Psoas muscle (tissue), 8 donors: ENCODE data around the gene ZNF177. TPM values are rescaled to one million over a fixed set of nuclear protein-coding genes. Genes with fewer than 3 reads are reported as not detected.
A peak's percentile ranks its signal among the peaks of the same experiment; 100 is the strongest.
"Not testable (repeated sequence)": the region's sequence is repeated elsewhere in the genome, so short reads cannot be mapped to it uniquely, and the experiment has no call there.

Source experiments
- ATAC-seq, 4 donors: fragments of 200-7000 bp; cut with Tn5 transposase; one replicate each; pipeline ENCODE4 v1.9.1; 2020; ENCODE audit warnings: moderate library complexity in 3 of 4, mild to moderate bottlenecking in 2 of 4
- DNase-seq, 2 donors: peaks; one replicate each; pipeline ENCODE4 v3.0.0-alpha.2; 2020
- H3K27ac ChIP-seq: fragments of 200-600 bp; one replicate; pipeline ENCODE4 v1.8.0; 2022
- H3K27me3 ChIP-seq, 3 donors: fragments of 200-600 bp in 1 of 3; one replicate each; pipeline versions ENCODE4 v1.6.1 to v1.8.0; 2013 to 2022; ENCODE audit warnings: low read length in 2 of 3, mild to moderate bottlenecking in 2 of 3, moderate library complexity in 1 of 3; ENCODE audit not compliant: insufficient read depth in 3 of 3
- H3K36me3 ChIP-seq, 2 donors: fragments of 200-600 bp in 1 of 2; one replicate each; pipeline versions ENCODE4 v1.6.1 to v1.8.0; 2013 to 2022; ENCODE audit warnings: low read depth in 1 of 2, mild to moderate bottlenecking in 1 of 2, moderate library complexity in 1 of 2; ENCODE audit not compliant: insufficient read depth in 1 of 2
- H3K4me1 ChIP-seq: fragments of 200-600 bp; one replicate; pipeline ENCODE4 v1.8.0; 2022
- H3K4me3 ChIP-seq: fragments of 200-600 bp; one replicate; pipeline ENCODE4 v1.8.0; 2022; ENCODE audit warnings: mild to moderate bottlenecking
- H3K9me3 ChIP-seq: fragments of 200-600 bp; one replicate; pipeline ENCODE4 v1.8.0; 2022
- CTCF ChIP-seq: fragments of 200-600 bp; IDR thresholded peaks from one replicate; pipeline ENCODE4 v1.8.0; 2022; ENCODE audit warnings: antibody characterized with exemption
- WGBS, 3 donors: extraction: QIAGEN DNeasy Blood & Tissue Kit; methylation state at CpG; one replicate each; pipeline versions ENCODE4 v1.1.6 to v1.1.7; 2013; 5-methylcytosine and 5-hydroxymethylcytosine counted together
- intact Hi-C, 2 donors: fragments of 100-400 bp; cut with DNase I; formaldehyde crosslinking; loops; one replicate each; pipeline versions ENCODE4 v1.11.0 to v1.14.2; 2022
- long read RNA-seq, 2 donors: library from polyadenylated mRNA; unstranded; transcript quantifications; one replicate each; pipeline ENCODE4 v2.0.0, GENCODE V29; 2021
- polyA plus RNA-seq, 3 donors: library from polyadenylated mRNA; stranded (reverse); fragments of 200-250 nt; gene quantifications; one replicate each; pipeline ENCODE4 v1.2.3, GENCODE V29; 2013
- total RNA-seq, 4 donors: library from RNA; stranded (reverse); fragmentation: NEBNext Ultra II Directional in 2 of 4; extraction: Animal tissue kit (Norgen Biotek cat#: 25700) in 2 of 4; gene quantifications; one replicate each; pipeline versions ENCODE4 v1.2.1 to v1.2.4, GENCODE V29; 2021 to 2023
- donor health status: healthy with polysubstance abuse.
- donor health status: DM: no; HTN: no; CAD: no; lungs with moderate emphysema.
- donor health status: Bipolar disorder and iron deficiency.
- donor health status: healthy.
- donor health status: DM: yes; HTN: yes; CAD: no.
- donor health status: DM: no; HTN: no; CAD: no.
- donor health status: DM: no; HTN: no; CAD: no.
- donor health status: DM: yes; HTN: yes; CAD: no.

Gene ZNF177
- total RNA-seq, result 1 to 10 TPM in 1 of 4 donors, under 1 TPM in 2, not detected in 1; 0.25 to 1.7 (median 0.34) TPM
- under 1 TPM; 0.17 to 0.33 (median 0.29) TPM for polyA plus RNA-seq
- long read RNA-seq, donor 1, result 0 reads
- long read RNA-seq, donor 2, result 0 reads

- H3K4me1 ChIP-seq, result no peaks in the 10 kb centered on the region
- H3K27me3 ChIP-seq, result peaks cover 0 to 2% (median 0%) of the 10 kb centered on the region in 3 donors
- WGBS, 3 donors, result 1 to 2% (median 1%) methylated on average over 25 to 28 of the region's 28 CpGs
- intact Hi-C loops, result no loop called here
- DNase-seq, result no peak
- ATAC-seq, result no peak
- H3K27ac ChIP-seq, result no peak within 1 kb of the TSS
- peak within 1 kb of the TSS; percentile 28 for H3K4me3 ChIP-seq
- H3K36me3 ChIP-seq, result no peaks in the 10 kb centered on the region
- peaks cover 35% of the 10 kb centered on the region for H3K9me3 ChIP-seq
- TF ChIP-seq CTCF, result no peak
These were observed at the start of gene ZNF177 for GRCh38 chr19:9362905-9363304. ZNF177 (plus strand) TSS chr19:9363013; CDS start chr19:9378312, 15,299 bp downstream.

- peaks cover 2% of the 10 kb centered on the region for H3K4me1 ChIP-seq
- WGBS, 3 donors, result 67 to 72% (median 70%) methylated on average over 4 of the region's 4 CpGs
- H3K4me3 ChIP-seq, result no peak overlapping the region
- ATAC-seq, result no peak
- intact Hi-C loops, result loop anchor here in 1 of 2 donors (5.0 kb wide), 1 partner anchor 479 kb away; no protein-coding TSS in a partner anchor
- H3K27ac ChIP-seq, result no peak overlapping the region
- no peaks in the 10 kb centered on the region for H3K36me3 ChIP-seq
- peaks cover 9% of the 10 kb centered on the region for H3K9me3 ChIP-seq
- H3K27me3 ChIP-seq, result no peaks in the 10 kb centered on the region
- TF ChIP-seq CTCF, result no peak
- DNase-seq, result no peak
These were observed 49.1 kb upstream of the ZNF177 start for GRCh38 chr19:9313756-9314155.

GRCh38 chr19:9321338-9321737 lies 41.5 kb upstream of the ZNF177 start:
- Histone ChIP-seq H3K9me3 (peaks cover 25% of the 10 kb centered on the region), H3K27ac (no peak overlapping the region), H3K4me1 (peaks cover 5% of the 10 kb centered on the region), H3K27me3 (no peaks in the 10 kb centered on the region), H3K4me3 (no peak overlapping the region), H3K36me3 (no peaks in the 10 kb centered on the region)
- TF ChIP-seq CTCF, result no peak
- 91 to 93% (median 93%) methylated on average over 19 to 23 of the region's 23 CpGs for WGBS, 3 donors
- intact Hi-C loops, result no loop called here
- DNase-seq (peak in 1 of 2 donors; percentile 54), ATAC-seq (no peak)

GRCh38 chr19:9321756-9322155 lies 41.1 kb upstream of the ZNF177 start:
- H3K27me3 ChIP-seq, H3K36me3 ChIP-seq, H3K27ac ChIP-seq, H3K4me1 ChIP-seq, DNase-seq, intact Hi-C loops, H3K4me3 ChIP-seq, ATAC-seq: not testable (repeated sequence)
- H3K9me3 ChIP-seq, result peaks cover 25% of the 10 kb centered on the region
- WGBS, 3 donors, result 90 to 100% (median 93%) methylated on average over 8 to 11 of the region's 14 CpGs

- H3K27me3 ChIP-seq, DNase-seq, intact Hi-C loops, ATAC-seq, H3K4me3 ChIP-seq, H3K4me1 ChIP-seq, H3K36me3 ChIP-seq, H3K27ac ChIP-seq: not testable (repeated sequence)
- H3K9me3 ChIP-seq, result peaks cover 28% of the 10 kb centered on the region
- WGBS, 3 donors, result 95 to 99% (median 96%) methylated on average over 10 of the region's 10 CpGs
These were observed 40.6 kb upstream of the ZNF177 start for GRCh38 chr19:9322201-9322600.

GRCh38 chr19:9323557-9323918 lies 39.3 kb upstream of the ZNF177 start:
- ATAC-seq (peak; percentile 60 to 81 (median 64)), DNase-seq (peak; percentile 35 to 66)
- TF ChIP-seq CTCF, result no peak
- WGBS, 3 donors, result 0 to 1% (median 0%) methylated on average over 9 of the region's 9 CpGs
- Histone ChIP-seq H3K36me3 (no peaks in the 10 kb centered on the region), H3K27me3 (no peaks in the 10 kb centered on the region), H3K4me3 (peak overlapping the region; percentile 93), H3K4me1 (peaks cover 5% of the 10 kb centered on the region), H3K9me3 (peaks cover 42% of the 10 kb centered on the region), H3K27ac (peak overlapping the region; percentile 82)
- intact Hi-C loops, result no loop called here
